ENCODE data around the gene TNPO3. TPM values are rescaled to one million over a fixed set of nuclear protein-coding genes. Genes with fewer than 3 reads are reported as not detected.

TNPO3 gene
- total RNA-seq, 2 experiments from 2014 or later, result 17.1 to 18.7 TPM

- Histone ChIP-seq H3K36me3 (ENCODE audit: insufficient read depth, low read length) (peaks cover 6% of the 10 kb centered on the region), H3K4me3 (ENCODE audit: low read length) (no peak overlapping the region), H3K27ac (ENCODE audit: low read depth in 1 of 2, low read length in 2 of 2) (no peak overlapping the region), H3K27me3 (ENCODE audit: control insufficient read depth in 1 of 2, insufficient read depth in 2 of 2, low read length in 2 of 2) (peaks cover 0 to 3% of the 10 kb centered on the region in 2 experiments), H3K4me1 (ENCODE audit: insufficient read depth, low read length) (peaks cover 46% of the 10 kb centered on the region), H3K9me3 (ENCODE audit: control insufficient read depth in 1 of 2, insufficient read depth in 1 of 2, low read length in 2 of 2) (no peaks in the 10 kb centered on the region)
- DNase-seq (no peak), ATAC-seq (ENCODE audit: poor library complexity) (no peak)
- Mint-ChIP-seq H3K4me3 (no peak overlapping the region), H3K9me3 (no peaks in the 10 kb centered on the region), H3K27ac (no peak overlapping the region), H3K36me3 (ENCODE audit: low read depth) (no peaks in the 10 kb centered on the region), H3K27me3 (peaks cover 19% of the 10 kb centered on the region), H3K4me1 (ENCODE audit: low read depth) (peaks cover 34% of the 10 kb centered on the region)
- TF ChIP-seq, protein P1, sequence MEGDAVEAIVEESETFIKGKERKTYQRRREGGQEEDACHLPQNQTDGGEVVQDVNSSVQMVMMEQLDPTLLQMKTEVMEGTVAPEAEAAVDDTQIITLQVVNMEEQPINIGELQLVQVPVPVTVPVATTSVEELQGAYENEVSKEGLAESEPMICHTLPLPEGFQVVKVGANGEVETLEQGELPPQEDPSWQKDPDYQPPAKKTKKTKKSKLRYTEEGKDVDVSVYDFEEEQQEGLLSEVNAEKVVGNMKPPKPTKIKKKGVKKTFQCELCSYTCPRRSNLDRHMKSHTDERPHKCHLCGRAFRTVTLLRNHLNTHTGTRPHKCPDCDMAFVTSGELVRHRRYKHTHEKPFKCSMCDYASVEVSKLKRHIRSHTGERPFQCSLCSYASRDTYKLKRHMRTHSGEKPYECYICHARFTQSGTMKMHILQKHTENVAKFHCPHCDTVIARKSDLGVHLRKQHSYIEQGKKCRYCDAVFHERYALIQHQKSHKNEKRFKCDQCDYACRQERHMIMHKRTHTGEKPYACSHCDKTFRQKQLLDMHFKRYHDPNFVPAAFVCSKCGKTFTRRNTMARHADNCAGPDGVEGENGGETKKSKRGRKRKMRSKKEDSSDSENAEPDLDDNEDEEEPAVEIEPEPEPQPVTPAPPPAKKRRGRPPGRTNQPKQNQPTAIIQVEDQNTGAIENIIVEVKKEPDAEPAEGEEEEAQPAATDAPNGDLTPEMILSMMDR (IDR thresholded peaks at IDR 0.05), result no peak
- CTCF ChIA-PET, result no interaction called here
- intact Hi-C loops (cut with DNase I, micrococcal nuclease), result no loop called here
- POLR2A ChIA-PET, result no interaction called here
Measured at GRCh38 chr7:128941946-128942526, 112.9 kb downstream of the TNPO3 start.

DNA sequence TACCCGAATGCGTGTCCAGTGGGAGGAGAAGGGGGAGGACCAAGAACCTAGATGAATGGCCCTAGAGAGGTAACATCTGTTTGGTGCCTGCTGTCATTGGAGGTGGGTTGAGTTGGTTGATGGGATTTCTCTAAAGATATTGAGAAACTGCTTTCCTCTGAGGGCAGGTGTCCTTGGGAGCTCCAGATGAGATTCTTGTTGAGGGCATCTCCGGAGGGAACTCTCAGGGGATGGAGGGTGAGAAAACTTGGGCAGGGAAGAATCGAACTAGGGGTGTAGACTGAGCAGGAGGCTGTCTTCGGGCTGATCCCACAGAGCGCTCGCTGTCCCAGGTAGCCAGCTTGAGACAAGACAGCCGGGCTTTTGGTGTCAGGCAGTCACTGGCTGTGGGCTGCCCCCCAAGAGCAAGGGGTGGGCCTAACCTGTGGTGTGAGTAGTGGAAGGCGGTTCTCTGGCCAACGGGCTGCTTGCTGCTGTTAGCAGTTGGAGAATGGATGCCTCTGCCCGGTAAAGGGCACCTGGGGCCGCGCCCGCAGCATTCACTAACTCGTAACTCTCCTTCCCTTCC, 113.5 kb downstream of the TNPO3 start:
- H3K4me1 Mint-ChIP-seq (ENCODE audit: low read depth), result peaks cover 38% of the 10 kb centered on the region
- no peak for DNase-seq
- intact Hi-C loops (cut with DNase I, micrococcal nuclease), result no loop called here
- Histone ChIP-seq H3K36me3 (ENCODE audit: insufficient read depth, low read length) (peaks cover 3% of the 10 kb centered on the region), H3K4me3 (ENCODE audit: low read length) (peak overlapping the region; percentile 69), H3K4me1 (ENCODE audit: insufficient read depth, low read length) (peaks cover 49% of the 10 kb centered on the region), H3K27me3 (ENCODE audit: control insufficient read depth in 1 of 2, insufficient read depth in 2 of 2, low read length in 2 of 2) (peaks cover 0 to 3% of the 10 kb centered on the region in 2 experiments), H3K9me3 (ENCODE audit: control insufficient read depth in 1 of 2, insufficient read depth in 1 of 2, low read length in 2 of 2) (no peaks in the 10 kb centered on the region), H3K27ac (ENCODE audit: low read depth in 1 of 2, low read length in 2 of 2) (peak overlapping the region in 1 of 2 donors; percentile 23)
- TF ChIP-seq, protein P1 (IDR thresholded peaks at IDR 0.05), result no peak
- no peaks in the 10 kb centered on the region for H3K9me3 Mint-ChIP-seq
- peaks cover 23% of the 10 kb centered on the region for H3K27me3 Mint-ChIP-seq
- no peak for ATAC-seq (ENCODE audit: poor library complexity)
- CTCF ChIA-PET, result no interaction called here
- POLR2A ChIA-PET, result no interaction called here
- peak overlapping the region; percentile 86 for H3K4me3 Mint-ChIP-seq
- H3K27ac Mint-ChIP-seq, result peak overlapping the region; percentile 65
- H3K36me3 Mint-ChIP-seq (ENCODE audit: low read depth), result no peaks in the 10 kb centered on the region

DNA sequence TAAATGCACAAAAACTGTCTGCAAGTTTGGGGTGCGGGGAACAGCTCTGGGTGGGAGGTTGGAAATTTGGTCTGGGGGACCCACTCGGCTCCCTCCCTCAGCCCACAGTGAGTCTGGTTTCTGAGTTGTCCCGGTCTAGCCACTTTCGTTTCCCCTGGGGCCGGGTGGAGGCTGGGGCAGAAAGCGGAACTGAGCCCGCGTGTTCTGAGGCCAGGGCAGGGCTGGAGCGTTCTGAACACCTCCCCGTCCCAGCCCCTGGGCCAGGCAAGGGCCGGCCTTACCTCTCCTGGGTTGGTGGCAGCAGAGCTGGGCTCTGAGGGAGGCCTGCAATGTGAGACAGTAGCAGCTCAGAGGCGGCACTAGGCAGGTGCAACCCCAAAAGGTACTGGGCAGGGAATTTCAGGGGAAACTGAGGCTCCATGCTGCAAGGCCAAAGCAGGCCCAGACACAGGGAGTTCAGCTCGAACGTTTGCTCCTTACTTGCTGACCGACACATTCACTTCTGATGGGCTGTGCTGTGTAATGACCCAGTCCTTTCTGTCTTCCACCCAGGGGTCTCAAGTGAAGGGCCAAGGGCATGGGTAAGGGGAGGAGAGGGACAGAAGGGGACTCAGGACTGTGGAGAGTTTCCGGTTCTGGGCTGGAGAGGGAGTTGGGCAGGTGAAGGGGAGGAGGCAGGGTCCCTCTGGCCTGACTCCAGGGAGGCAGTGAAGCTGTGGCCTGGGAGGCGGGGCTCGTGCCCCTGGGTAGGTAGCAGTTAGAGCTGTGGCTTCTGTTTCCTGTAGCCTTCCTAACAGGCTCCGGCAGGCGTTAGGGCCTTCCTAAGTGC, 114.2 kb downstream of the TNPO3 start:
- peaks cover 0 to 3% of the 10 kb centered on the region in 2 experiments for H3K27me3 ChIP-seq (ENCODE audit: control insufficient read depth in 1 of 2, insufficient read depth in 2 of 2, low read length in 2 of 2)
- intact Hi-C loops (cut with DNase I, micrococcal nuclease), result no loop called here
- no peaks in the 10 kb centered on the region for H3K9me3 ChIP-seq (ENCODE audit: control insufficient read depth in 1 of 2, insufficient read depth in 1 of 2, low read length in 2 of 2)
- peaks cover 23% of the 10 kb centered on the region for H3K27me3 Mint-ChIP-seq
- H3K4me1 ChIP-seq (ENCODE audit: insufficient read depth, low read length), result peaks cover 49% of the 10 kb centered on the region
- POLR2A ChIA-PET, result no interaction called here
- peak overlapping the region; percentile 86 for H3K4me3 Mint-ChIP-seq
- CTCF ChIA-PET, result no interaction called here
- H3K27ac Mint-ChIP-seq, result peak overlapping the region; percentile 65
- peaks cover 38% of the 10 kb centered on the region for H3K4me1 Mint-ChIP-seq (ENCODE audit: low read depth)
- no peaks in the 10 kb centered on the region for H3K9me3 Mint-ChIP-seq
- no peaks in the 10 kb centered on the region for H3K36me3 Mint-ChIP-seq (ENCODE audit: low read depth)
- peak overlapping the region in 1 of 2 donors; percentile 23 for H3K27ac ChIP-seq (ENCODE audit: low read depth in 1 of 2, low read length in 2 of 2)
- peak overlapping the region; percentile 69 for H3K4me3 ChIP-seq (ENCODE audit: low read length)
- DNase-seq (peak in 4 of 14 experiments; percentile 12 to 66 (median 57)), ATAC-seq (ENCODE audit: poor library complexity) (peak; percentile 37)
- TF ChIP-seq, protein P1 (IDR thresholded peaks at IDR 0.05), result no peak
- H3K36me3 ChIP-seq (ENCODE audit: insufficient read depth, low read length), result no peaks in the 10 kb centered on the region

Data from CD4-positive, alpha-beta T cell (primary cell).